HepG2 (cell line): ENCODE measurements around the gene ARGLU1. TPM values are rescaled to one million over a fixed set of nuclear protein-coding genes. Genes with fewer than 3 reads are reported as not detected.

Experiments
- ATAC-seq: fragments of 200-7000 bp; cut with Tn5 transposase; 3 replicates; pipeline ENCODE4 v1.9.1; 2020; ENCODE audit warnings: mild to moderate bottlenecking, moderate library complexity
- BruUV-seq: library from RNA; stranded (reverse); fragments of 400-500 nt; replicated peaks from 2 replicates; lab custom pipeline; 2021; lab: Mats Ljungman, UMichigan
- CTCF ChIA-PET: fragments of 300-600 bp; formaldehyde crosslinking; extraction: SDS; loops from one replicate; lab custom pipeline; 2021; ENCODE audit warnings: low total read pairs, inconsistent platforms, low intra/inter-chr PET ratio; lab: Yijun Ruan, JAX
- POLR2A ChIA-PET: fragments of 350-600 bp; sonication (Branson Sonifier 250); formaldehyde crosslinking; loops from one replicate; lab custom pipeline; 2020; ENCODE audit warnings: antibody characterized with exemption, inconsistent platforms; lab: Yijun Ruan, JAX
- DNase-seq: peaks from one replicate; pipeline ENCODE4 v3.0.0-alpha.2; 2015; ENCODE audit warnings: low spot score
- FAIRE-seq: peaks from 3 replicates; lab custom pipeline; 2011; peaks lifted over from hg19 to GRCh38; lab: Jason Lieb, UNC
- H2AFZ ChIP-seq: one replicate; pipeline ENCODE4 v1.6.1; 2011; ENCODE audit warnings: low read length, inconsistent platforms
- H3K27ac ChIP-seq: fragments of 300-600 bp; 3 replicates; pipeline ENCODE4 v1.8.0; 2011; ENCODE audit warnings: mixed run types, mild to moderate bottlenecking, mixed read lengths, low read length, inconsistent platforms; ENCODE audit not compliant: insufficient read depth; ENCODE audit errors: extremely low read length
- H3K27me3 ChIP-seq, 2 experiments: fragments of 200-600 bp in 1 of 2; 2 replicates in 1 of 2; 3 replicates in 1 of 2; pipeline versions ENCODE4 v1.6.0 to v1.8.0; 2011; ENCODE audit warnings: low read length in 2 of 2, mild to moderate bottlenecking in 2 of 2, moderate library complexity in 2 of 2, inconsistent platforms in 1 of 2; ENCODE audit not compliant: insufficient read depth in 2 of 2, control insufficient read depth in 1 of 2
- H3K36me3 ChIP-seq, 2 experiments: fragments of 200-600 bp in 1 of 2; replicated peaks in 1 of 2; 2 replicates in 1 of 2; 3 replicates in 1 of 2; pipeline versions ENCODE4 v1.5.1 to v1.8.0; 2011; ENCODE audit warnings: low read length in 2 of 2, inconsistent platforms in 1 of 2; ENCODE audit not compliant: insufficient read depth in 2 of 2, control insufficient read depth in 1 of 2
- H3K4me1 ChIP-seq: 2 replicates; pipeline ENCODE4 v1.5.1; 2012; ENCODE audit warnings: low read length, inconsistent platforms; ENCODE audit not compliant: insufficient read depth
- H3K4me2 ChIP-seq: 2 replicates; pipeline ENCODE4 v1.6.0; 2011; ENCODE audit warnings: low read depth, low read length, inconsistent platforms
- H3K4me3 ChIP-seq, 3 experiments: fragments of 200-600 bp in 1 of 3; sonication (generic), shearing (Covaris generic) in 1 of 3; replicated peaks in 1 of 3; 2 replicates each; pipeline ENCODE4 v1.5.1; 2011 to 2016; ENCODE audit warnings: low read length in 3 of 3, inconsistent platforms in 2 of 3, low read depth in 2 of 3, mild to moderate bottlenecking in 2 of 3, control low read depth in 1 of 3, mixed read lengths in 1 of 3; ENCODE audit not compliant: insufficient read depth in 1 of 3
- H3K79me2 ChIP-seq: one replicate; pipeline ENCODE4 v1.6.1; 2011; ENCODE audit warnings: low read length, inconsistent platforms; ENCODE audit not compliant: insufficient read depth
- H3K9ac ChIP-seq: 2 replicates; pipeline ENCODE4 v1.6.0; 2011; ENCODE audit warnings: mild to moderate bottlenecking, low read depth, low read length, inconsistent platforms; ENCODE audit not compliant: insufficient read depth
- H3K9me3 ChIP-seq: 2 replicates; pipeline ENCODE4 v1.5.1; 2012; ENCODE audit warnings: mild to moderate bottlenecking, low read length
- H4K20me1 ChIP-seq: 2 replicates; pipeline ENCODE4 v1.6.0; 2011; ENCODE audit warnings: inconsistent platforms, mild to moderate bottlenecking, low read length, moderate library complexity; ENCODE audit not compliant: insufficient read depth
- DMAP1 ChIP-seq: IDR thresholded peaks from 2 replicates; pipeline ENCODE4 v1.6.1; 2016
- FOXM1 ChIP-seq: sonication (generic); formaldehyde crosslinking; IDR thresholded peaks from 2 replicates; pipeline ENCODE4 v1.5.0; 2020; ENCODE audit warnings: missing genetic modification reagents
- FOXP1 ChIP-seq, 2 experiments: fragments of 450-650 bp in 1 of 2; IDR thresholded peaks; 2 replicates each; pipeline ENCODE4 v1.6.1; 2017 to 2018; ENCODE audit warnings: antibody characterized with exemption in 1 of 2
- HINFP ChIP-seq: sonication (generic); formaldehyde crosslinking; IDR thresholded peaks from 2 replicates; pipeline ENCODE4 v1.4.0; 2020; ENCODE audit warnings: low read depth, mild to moderate bottlenecking, missing genetic modification reagents
- HOXD1 ChIP-seq: sonication (generic); formaldehyde crosslinking; IDR thresholded peaks from 2 replicates; pipeline ENCODE4 v1.5.0; 2020; ENCODE audit warnings: missing genetic modification reagents
- KDM6A ChIP-seq: IDR thresholded peaks from 2 replicates; pipeline ENCODE4 v1.6.1; 2016; ENCODE audit warnings: low read depth
- MTF2 ChIP-seq: sonication (generic); formaldehyde crosslinking; IDR thresholded peaks from 2 replicates; pipeline ENCODE4 v1.5.0; 2020; ENCODE audit warnings: missing genetic modification reagents, borderline replicate concordance
- NFKBIZ ChIP-seq: IDR thresholded peaks from 2 replicates; pipeline ENCODE4 v1.6.1; 2018; ENCODE audit warnings: missing genetic modification reagents, missing compliant biosample characterization
- PHF20 ChIP-seq: sonication (generic); formaldehyde crosslinking; IDR thresholded peaks from 2 replicates; pipeline ENCODE4 v1.5.0; 2020; ENCODE audit warnings: mild to moderate bottlenecking, missing genetic modification reagents
- SOX5 ChIP-seq: IDR thresholded peaks from 2 replicates; pipeline ENCODE4 v1.6.1; 2016; ENCODE audit warnings: borderline replicate concordance
- YEATS4 ChIP-seq: sonication (generic); formaldehyde crosslinking; IDR thresholded peaks from 2 replicates; pipeline ENCODE4 v1.4.0; 2020; ENCODE audit warnings: missing genetic modification reagents, borderline replicate concordance
- ZBTB34 ChIP-seq: sonication (generic); formaldehyde crosslinking; IDR thresholded peaks from 2 replicates; pipeline ENCODE4 v1.8.0; 2022; ENCODE audit warnings: mild to moderate bottlenecking, missing genetic modification reagents
- ZBTB46 ChIP-seq: sonication (generic); formaldehyde crosslinking; IDR thresholded peaks from 2 replicates; pipeline ENCODE4 v1.4.0; 2020; ENCODE audit warnings: mild to moderate bottlenecking, missing genetic modification reagents, borderline replicate concordance
- ZNF460 ChIP-seq: sonication (generic); formaldehyde crosslinking; IDR thresholded peaks from 2 replicates; pipeline ENCODE4 v1.5.1; 2020; ENCODE audit warnings: missing genetic modification reagents, mild to moderate bottlenecking, borderline replicate concordance
- ZNF562 ChIP-seq: sonication (generic); formaldehyde crosslinking; IDR thresholded peaks from 2 replicates; pipeline ENCODE4 v1.8.0; 2022; ENCODE audit warnings: missing genetic modification reagents, borderline replicate concordance
- ZNF576 ChIP-seq: sonication (generic); formaldehyde crosslinking; IDR thresholded peaks from 2 replicates; pipeline ENCODE4 v1.4.0; 2020; ENCODE audit warnings: mild to moderate bottlenecking, missing genetic modification reagents
- ZNF639 ChIP-seq: conservative IDR thresholded peaks from 2 replicates; pipeline ENCODE4 v1.6.1; 2018; ENCODE audit warnings: missing genetic modification reagents
- WGBS: methylation state at CpG from one replicate; pipeline ENCODE4 v1.1.6; 2017; ENCODE audit warnings: low lambda C conversion rate; 5-methylcytosine and 5-hydroxymethylcytosine counted together
- in situ Hi-C: cut with HindIII; loops from 2 replicates; pipeline ENCODE4 v1.10.0; 2017; ENCODE audit warnings: low pct_unique_long_range_greater_than_20kb; ENCODE audit not compliant: extremely low pct_ligation_motif_present
- intact Hi-C: fragments of 100-400 bp; cut with micrococcal nuclease; formaldehyde crosslinking; loops from one replicate; pipeline ENCODE4 v1.10.0; 2022; ENCODE audit not compliant: unreplicated experiment
- polyA plus RNA-seq, 8 experiments: library from polyadenylated mRNA; depleted of rRNA in 3 of 8; stranded (reverse) in 7 of 8; unstranded in 1 of 8; fragments of >200 nt; fragmentation: Illumina TruSeq in 4 of 8; extraction: Trizol in 4 of 8; gene quantifications; 2 replicates each; pipeline versions ENCODE4 v1.2.1 to v1.2.3, GENCODE V29; 2011 to 2016; ENCODE audit warnings: low read depth in 4 of 8, missing spikeins in 1 of 8, mixed read lengths in 1 of 8; ENCODE audit not compliant: insufficient read depth in 1 of 8
- total RNA-seq, 5 experiments: library from RNA; depleted of rRNA; stranded (reverse); fragments of >200 nt; fragmentation: Illumina TruSeq; extraction: Trizol; gene quantifications; 2 replicates each; pipeline ENCODE4 v1.2.3, GENCODE V29; 2016; ENCODE audit warnings: low read depth in 1 of 5

ARGLU1 gene
- total and polyA plus RNA-seq, 2 of the 13 experiments (the other 11 are each of a cell fraction or from before 2014, with no cell fraction given), result 47.1 to 70.6 TPM

- Histone ChIP-seq H3K4me2 (no peak overlapping the region), H3K27ac (no peak overlapping the region), H2AFZ (no peak overlapping the region), H3K9ac (no peak overlapping the region), H4K20me1 (no peaks in the 10 kb centered on the region), H3K27me3 (no peaks in the 10 kb centered on the region), H3K36me3 (no peaks in the 10 kb centered on the region), H3K4me3 (no peak overlapping the region), H3K79me2 (no peaks in the 10 kb centered on the region), H3K9me3 (no peaks in the 10 kb centered on the region), H3K4me1 (no peaks in the 10 kb centered on the region)
- ATAC-seq (no peak), DNase-seq (no peak), FAIRE-seq (no peak)
- intact Hi-C loops (no loop called here), in situ Hi-C loops (no loop called here)
- no TSS peak for BruUV-seq
- CTCF ChIA-PET, result no interaction called here
- POLR2A ChIA-PET, result no interaction called here
- TF ChIP-seq NFKBIZ (CRISPR knock-in tag), result no peak
- no peak for TF ChIP-seq FOXM1 (CRISPR knock-in tag)
- no peak for TF ChIP-seq ZNF460 (CRISPR knock-in tag)
- TF ChIP-seq ZNF576 (CRISPR knock-in tag), result no peak
- no peak for TF ChIP-seq ZNF639 (CRISPR knock-in tag)
- no peak for TF ChIP-seq PHF20
- no peak for TF ChIP-seq HINFP (CRISPR knock-in tag)
- TF ChIP-seq HOXD1 (CRISPR knock-in tag), result no peak
- TF ChIP-seq ZNF562, result no peak
- TF ChIP-seq YEATS4 (CRISPR knock-in tag), result no peak
- TF ChIP-seq MTF2 (CRISPR knock-in tag), result no peak
- no peak for TF ChIP-seq ZBTB34 (CRISPR knock-in tag)
- TF ChIP-seq DMAP1 (CRISPR knock-in tag), result no peak
- TF ChIP-seq SOX5 (CRISPR knock-in tag), result no peak
- TF ChIP-seq ZBTB46 (CRISPR knock-in tag), result no peak
- no peak for TF ChIP-seq KDM6A (CRISPR knock-in tag)
- TF ChIP-seq FOXP1 (IDR thresholded peaks at IDR 0.05), result no peak
- TF ChIP-seq FOXP1 (CRISPR knock-in tag; IDR thresholded peaks at IDR 0.05), result no peak
- 0% methylated on average over 1 of the region's 1 CpG for WGBS
These were observed 44.8 kb upstream of the ARGLU1 start for GRCh38 chr13:106612688-106613087.
